Keratinocyte (primary cell): ENCODE measurements around the gene P2RX3. TPM values are rescaled to one million over a fixed set of nuclear protein-coding genes. Genes with fewer than 3 reads are reported as not detected.
A peak's percentile ranks its signal among the peaks of the same experiment; 100 is the strongest.

Source experiments
- DNase-seq: peaks from one replicate; pipeline ENCODE4 v3.0.0-alpha.2; 2011; ENCODE audit warnings: low read depth, missing footprints, low spot score
- FAIRE-seq: peaks from 2 replicates; lab custom pipeline; 2011; peaks lifted over from hg19 to GRCh38; lab: Jason Lieb, UNC
- H2AFZ ChIP-seq: 2 replicates; pipeline ENCODE4 v1.6.0; 2012; ENCODE audit warnings: low read length, control low read depth, inconsistent platforms; ENCODE audit not compliant: control insufficient read depth
- H3K27ac ChIP-seq: 2 replicates; pipeline ENCODE4 v1.5.1; 2011; ENCODE audit warnings: low read length; ENCODE audit not compliant: control insufficient read depth, insufficient read depth
- H3K27me3 ChIP-seq: 3 replicates; pipeline ENCODE4 v1.6.0; 2011; ENCODE audit warnings: low read length; ENCODE audit not compliant: control insufficient read depth, insufficient read depth; ENCODE audit errors: extremely low read depth
- H3K36me3 ChIP-seq, 2 experiments: 2 replicates in 1 of 2; 3 replicates in 1 of 2; pipeline ENCODE4 v1.5.1; 2011; ENCODE audit warnings: low read length in 2 of 2, mild to moderate bottlenecking in 1 of 2; ENCODE audit not compliant: control insufficient read depth in 2 of 2, insufficient read depth in 2 of 2; ENCODE audit errors: extremely low read depth in 1 of 2
- H3K4me1 ChIP-seq: 3 replicates; pipeline ENCODE4 v1.5.1; 2011; ENCODE audit warnings: low read length; ENCODE audit not compliant: control insufficient read depth, insufficient read depth; ENCODE audit errors: extremely low read depth
- H3K4me2 ChIP-seq: 3 replicates; pipeline ENCODE4 v1.6.0; 2011; ENCODE audit warnings: low read depth, low read length; ENCODE audit not compliant: control insufficient read depth, insufficient read depth; ENCODE audit errors: extremely low read depth
- H3K4me3 ChIP-seq, 3 experiments: fragments of 200-600 bp in 1 of 3; sonication (generic) in 1 of 3; 2 replicates in 2 of 3; 3 replicates in 1 of 3; pipeline ENCODE4 v1.5.1; 2011 to 2016; ENCODE audit warnings: low read length in 3 of 3, mild to moderate bottlenecking in 3 of 3, control low read depth in 2 of 3, inconsistent platforms in 1 of 3, low read depth in 1 of 3, mixed read lengths in 1 of 3, mixed run types in 1 of 3, moderate library complexity in 1 of 3; ENCODE audit not compliant: control insufficient read depth in 2 of 3, insufficient read depth in 2 of 3; ENCODE audit errors: extremely low read depth in 1 of 3
- H3K79me2 ChIP-seq: 2 replicates; pipeline ENCODE4 v1.6.0; 2012; ENCODE audit warnings: low read length; ENCODE audit not compliant: control insufficient read depth, insufficient read depth
- H3K9ac ChIP-seq: 3 replicates; pipeline ENCODE4 v1.6.0; 2011; ENCODE audit warnings: low read length; ENCODE audit not compliant: control insufficient read depth, insufficient read depth; ENCODE audit errors: extremely low read depth
- H3K9me1 ChIP-seq: 3 replicates; pipeline ENCODE4 v1.6.0; 2011; ENCODE audit warnings: low read length; ENCODE audit not compliant: control insufficient read depth, insufficient read depth; ENCODE audit errors: extremely low read depth
- H3K9me3 ChIP-seq: 2 replicates; pipeline ENCODE4 v1.5.1; 2012; ENCODE audit warnings: low read depth, low read length; ENCODE audit not compliant: control insufficient read depth
- H4K20me1 ChIP-seq: 3 replicates; pipeline ENCODE4 v1.6.0; 2011; ENCODE audit warnings: low read length; ENCODE audit not compliant: control insufficient read depth, insufficient read depth; ENCODE audit errors: extremely low read depth
- CTCF ChIP-seq, 3 experiments: IDR thresholded peaks in 1 of 3; conservative IDR thresholded peaks in 1 of 3; optimal IDR thresholded peaks in 1 of 3; 2 replicates in 2 of 3; 3 replicates in 1 of 3; pipeline versions ENCODE3 to v1.5.1; 2011; ENCODE audit warnings: low read length in 3 of 3, mild to moderate bottlenecking in 3 of 3, moderate library complexity in 2 of 3, control low read depth in 1 of 3, inconsistent platforms in 1 of 3; ENCODE audit not compliant: insufficient read depth in 2 of 3; ENCODE audit errors: extremely low read depth in 1 of 3
- EZH2 ChIP-seq: IDR thresholded peaks from one replicate; pipeline ENCODE4 v1.6.1; 2012; ENCODE audit warnings: inconsistent platforms, mild to moderate bottlenecking, low read length, moderate library complexity
- dilution Hi-C: fragments of 300-500 bp; cut with MboI; formaldehyde crosslinking; loops from one replicate; pipeline ENCODE4 v1.7.0; 2020; ENCODE audit warnings: low sequenced_read_pairs; ENCODE audit not compliant: extremely low pct_ligation_motif_present
- polyA plus RNA-seq, 5 experiments: library from polyadenylated mRNA; depleted of rRNA in 3 of 5; stranded (reverse) in 3 of 5; stranded (forward) in 1 of 5; unstranded in 1 of 5; fragments of >200 nt; gene quantifications; 1 replicate in 1 of 5; 2 replicates in 3 of 5; 3 replicates in 1 of 5; pipeline versions ENCODE4 v1.2.1 to v1.2.3, GENCODE V29; 2011 to 2012; ENCODE audit warnings: missing spikeins in 2 of 5, low read depth in 1 of 5, low replicate concordance in 1 of 5

P2RX3 gene
- polyA plus RNA-seq, 1 donor (not counting 4 experiments of a cell fraction or from before 2014, with no cell fraction given), result not detected

DNA sequence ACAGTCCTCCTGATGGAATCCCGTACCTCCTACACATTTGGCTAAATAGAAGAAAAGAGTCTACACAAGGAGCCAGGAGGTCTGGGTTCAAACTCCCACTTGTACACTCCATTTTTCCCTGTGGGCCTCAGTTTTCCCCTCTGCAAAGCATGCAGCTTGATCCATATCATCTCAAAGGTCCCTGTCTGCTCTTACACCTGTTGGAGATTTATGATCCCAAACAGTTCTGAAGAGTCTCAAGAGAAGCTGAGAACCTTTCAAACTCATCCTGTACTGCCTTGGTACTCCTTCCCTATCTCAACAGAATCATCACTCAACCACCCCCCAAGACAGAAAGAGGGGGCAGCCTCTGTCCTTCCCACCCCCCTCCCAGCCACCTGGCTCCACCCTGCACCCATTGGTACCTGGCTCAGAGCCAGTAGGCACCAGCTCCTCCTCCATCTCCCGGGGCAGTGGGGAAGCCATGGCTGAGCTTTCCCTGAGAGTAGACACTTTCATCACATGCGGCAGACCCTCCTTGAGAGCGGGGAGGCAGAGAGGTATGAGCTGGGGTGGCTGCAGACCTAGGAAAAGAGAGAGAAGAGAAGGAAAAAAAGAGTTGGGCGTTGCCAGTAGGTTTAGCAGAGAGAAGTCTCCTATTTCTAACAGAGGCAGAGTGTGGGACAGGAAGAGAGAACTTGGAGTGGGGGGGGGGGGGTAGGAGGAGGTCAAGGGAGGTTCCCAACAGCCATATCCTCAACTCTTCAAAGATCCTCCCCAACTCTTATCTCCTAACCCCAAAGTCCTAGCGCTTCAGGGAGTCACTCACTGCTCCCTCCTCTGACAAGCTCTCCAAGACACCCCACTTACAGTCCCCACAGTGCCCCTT, 16.5 kb upstream of the P2RX3 start:
- peaks cover 2% of the 10 kb centered on the region for H3K9me1 ChIP-seq
- dilution Hi-C loops, result no loop called here
- H3K9me3 ChIP-seq, result no peaks in the 10 kb centered on the region
- peaks cover 54% of the 10 kb centered on the region for H3K79me2 ChIP-seq
- peaks cover 22 to 36% of the 10 kb centered on the region in 2 experiments for H3K36me3 ChIP-seq
- H3K4me2 ChIP-seq, result peak overlapping the region; percentile 94
- H4K20me1 ChIP-seq, result peaks cover 6% of the 10 kb centered on the region
- FAIRE-seq (peak; percentile 62), DNase-seq (no peak)
- H3K9ac ChIP-seq, result peak overlapping the region; percentile 93
- H3K4me1 ChIP-seq, result peaks cover 55% of the 10 kb centered on the region
- H3K27me3 ChIP-seq, result no peaks in the 10 kb centered on the region
- peak overlapping the region; percentile 94 for H3K27ac ChIP-seq
- TF ChIP-seq EZH2 (no peak), CTCF (optimal IDR thresholded peaks at IDR 0.05 in 1 of 3, IDR thresholded peaks at IDR 0.05 in 1 of 3, conservative IDR thresholded peaks at IDR 0.05 in 1 of 3; ENCODE audit: extremely low read depth in 1 of 3, insufficient read depth in 2 of 3, low read length in 3 of 3) (no peak)
- H2AFZ ChIP-seq, result no peak overlapping the region
- peak overlapping the region; percentile 65 to 87 (median 74) for H3K4me3 ChIP-seq

DNA sequence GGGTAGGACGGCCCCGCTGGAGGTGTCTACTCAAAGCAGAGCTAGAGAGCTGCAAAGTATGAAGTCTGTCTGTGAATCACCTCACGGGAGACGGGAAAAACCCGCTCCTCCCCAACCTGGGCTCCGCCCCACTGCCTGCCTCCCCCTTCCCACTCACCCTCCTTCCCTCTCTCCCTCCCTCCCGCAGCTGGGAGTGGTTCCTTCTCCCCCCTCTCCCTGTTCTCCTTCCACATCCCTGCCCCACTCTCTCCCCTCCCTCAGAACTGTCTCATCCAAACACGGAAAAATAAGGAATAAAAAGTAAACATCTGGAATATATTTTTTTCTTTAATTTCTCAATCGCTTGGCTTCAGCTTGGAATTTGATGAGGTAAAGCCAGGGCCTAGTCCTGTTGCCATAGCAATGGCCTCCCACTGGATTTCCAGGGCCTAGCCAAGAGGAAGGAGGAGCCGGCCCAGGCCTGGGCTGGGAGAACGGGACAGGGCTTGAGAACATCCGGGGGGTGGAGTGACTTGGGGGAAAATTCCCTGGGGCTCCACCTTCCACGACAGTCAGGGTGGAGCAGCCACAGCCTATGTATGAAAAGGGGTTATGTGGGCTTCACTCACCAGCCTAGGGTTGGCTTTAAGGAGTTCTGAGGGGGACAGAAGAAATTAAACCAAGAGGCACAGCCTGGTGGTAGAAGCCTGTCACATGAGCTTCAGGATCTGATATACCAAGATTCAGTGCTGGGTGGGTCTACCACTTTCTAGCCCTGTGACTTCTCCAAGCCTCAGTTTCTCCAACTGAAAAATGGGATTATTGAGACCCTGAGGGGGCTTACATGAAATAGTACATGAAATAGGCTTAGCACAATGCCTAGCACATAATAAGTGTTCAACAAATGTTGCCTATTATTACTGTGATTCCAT, 15.6 kb upstream of the P2RX3 start:
- peak; percentile 68 for FAIRE-seq
- Histone ChIP-seq H3K36me3 (peaks cover 17 to 35% of the 10 kb centered on the region in 2 experiments), H3K4me1 (peaks cover 55% of the 10 kb centered on the region), H2AFZ (no peak overlapping the region), H3K79me2 (peaks cover 46% of the 10 kb centered on the region), H3K27me3 (no peaks in the 10 kb centered on the region), H3K27ac (peak overlapping the region; percentile 94), H3K9ac (peak overlapping the region; percentile 93), H3K4me3 (peak overlapping the region; percentile 65 to 92 (median 87)), H3K9me3 (no peaks in the 10 kb centered on the region), H4K20me1 (peaks cover 4% of the 10 kb centered on the region), H3K9me1 (peaks cover 2% of the 10 kb centered on the region), H3K4me2 (peak overlapping the region; percentile 94)
- no peak for DNase-seq
- TF ChIP-seq CTCF (optimal IDR thresholded peaks at IDR 0.05 in 1 of 3, IDR thresholded peaks at IDR 0.05 in 1 of 3, conservative IDR thresholded peaks at IDR 0.05 in 1 of 3; ENCODE audit: extremely low read depth in 1 of 3, insufficient read depth in 2 of 3, low read length in 3 of 3), result no peak
- no peak for TF ChIP-seq EZH2
- dilution Hi-C loops, result no loop called here
